ENCODE measurements around the gene SAMD4A.

GRCh38 chr14:54629635-54630360 is 62.9 kb downstream of the SAMD4A start:
- TF ChIP-seq CTCF (IDR thresholded peaks at IDR 0.05) (no peak), POLR2A (IDR thresholded peaks at IDR 0.05) (no peak)

All from esophagus squamous epithelium (tissue), 4 donors.